Effector memory CD8-positive, alpha-beta T cell (primary cell): ENCODE data around the gene CENPQ.

Experiments
- ATAC-seq: fragments of 150-1000 bp; cut with Tn5 transposase; replicated peaks from 2 replicates; pipeline ENCODE4 v1.10.0; 2021; ENCODE audit warnings: mild to moderate bottlenecking, moderate library complexity
- DNase-seq, 3 experiments: peaks; one replicate each; pipeline ENCODE4 v3.0.0; 2021
- H3K27ac Mint-ChIP-seq, 2 donors: one replicate each; pipeline ENCODE4 v1.8.0; 2022; ENCODE audit warnings: mild to moderate bottlenecking in 2 of 2, mixed read lengths in 2 of 2, moderate library complexity in 2 of 2
- H3K27me3 Mint-ChIP-seq, 2 donors: one replicate each; pipeline ENCODE4 v1.8.0; 2022; ENCODE audit warnings: mixed read lengths in 2 of 2
- H3K36me3 Mint-ChIP-seq: one replicate; pipeline ENCODE4 v1.8.0; 2022; ENCODE audit warnings: mild to moderate bottlenecking, moderate library complexity, mixed read lengths; ENCODE audit not compliant: insufficient read depth
- H3K4me1 Mint-ChIP-seq, 2 donors: one replicate each; pipeline ENCODE4 v1.8.0; 2022; ENCODE audit warnings: low read depth in 2 of 2, mixed read lengths in 2 of 2
- H3K4me3 Mint-ChIP-seq, 2 donors: one replicate each; pipeline ENCODE4 v1.8.0; 2022; ENCODE audit warnings: mild to moderate bottlenecking in 2 of 2, mixed read lengths in 2 of 2, moderate library complexity in 2 of 2
- H3K9me3 Mint-ChIP-seq, 2 donors: one replicate each; pipeline ENCODE4 v1.8.0; 2022; ENCODE audit warnings: mixed read lengths in 2 of 2
- total RNA-seq, 9 experiments: gene quantifications; one replicate each; lab custom pipeline; 2026; lab: John Stamatoyannopoulos, UW

The CENPQ gene
- total RNA-seq: 1.0 to 8.4 (median 7.4) reads per million in 9 experiments

- peaks cover 25 to 38% of the 10 kb centered on the region in 2 donors for H3K4me1 Mint-ChIP-seq
- peak within 1 kb of the TSS; percentile 96 to 99 for H3K27ac Mint-ChIP-seq
- no peaks in the 10 kb centered on the region for H3K9me3 Mint-ChIP-seq
- peak; percentile 86 to 97 (median 87) for DNase-seq
- peak; percentile 98 for ATAC-seq
- H3K27me3 Mint-ChIP-seq: no peaks in the 10 kb centered on the region
- peaks cover 15% of the 10 kb centered on the region for H3K36me3 Mint-ChIP-seq
- peak within 1 kb of the TSS; percentile 90 to 93 for H3K4me3 Mint-ChIP-seq
These were observed at the start of gene CENPQ, which contains the start of gene MMUT for GRCh38 chr6:49462927-49463611. Gene CENPQ (plus strand): TSS chr6:49463370. CDS start chr6:49470177, 6,807 bp downstream. Gene MMUT (minus strand): TSS chr6:49463253. CDS start chr6:49459466, 3,787 bp downstream.

- Mint-ChIP-seq H3K27ac (no peak overlapping the region), H3K4me3 (no peak overlapping the region), H3K9me3 (no peaks in the 10 kb centered on the region), H3K4me1 (no peaks in the 10 kb centered on the region), H3K27me3 (peaks cover 10 to 15% of the 10 kb centered on the region in 2 donors), H3K36me3 (no peaks in the 10 kb centered on the region)
- ATAC-seq (no peak), DNase-seq (no peak)
These were observed 47.8 kb upstream of the CENPQ start for GRCh38 chr6:49415358-49415757.

DNA sequence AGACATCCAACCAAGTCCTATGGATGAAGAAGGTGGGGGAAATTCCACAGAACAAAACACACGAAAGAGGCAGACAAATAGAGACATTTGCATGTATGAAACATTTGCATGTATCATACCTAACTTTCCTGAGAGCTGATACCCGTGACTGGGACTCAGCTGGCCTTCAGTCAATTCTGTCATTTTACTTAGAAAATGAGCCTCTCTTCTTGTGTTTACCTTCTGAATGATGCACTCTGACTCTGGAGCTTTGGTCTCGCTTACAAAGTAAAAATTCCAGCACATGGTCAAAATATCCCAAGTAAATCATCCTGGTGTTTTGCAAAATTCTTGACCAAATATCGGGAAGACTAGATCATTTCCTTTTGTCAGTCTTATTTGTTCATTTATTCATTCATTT, 47.0 kb upstream of the CENPQ start:
- H3K4me3 Mint-ChIP-seq: no peak overlapping the region
- ATAC-seq (no peak), DNase-seq (no peak)
- H3K36me3 Mint-ChIP-seq: no peaks in the 10 kb centered on the region
- H3K27ac Mint-ChIP-seq: no peak overlapping the region
- H3K4me1 Mint-ChIP-seq: no peaks in the 10 kb centered on the region
- peaks cover 10 to 15% of the 10 kb centered on the region in 2 donors for H3K27me3 Mint-ChIP-seq
- no peaks in the 10 kb centered on the region for H3K9me3 Mint-ChIP-seq

GRCh38 chr6:49423817-49424216, 39.4 kb upstream of the CENPQ start:
- Mint-ChIP-seq H3K27me3 (no peaks in the 10 kb centered on the region), H3K36me3 (peaks cover 3% of the 10 kb centered on the region), H3K4me1 (no peaks in the 10 kb centered on the region), H3K4me3 (no peak overlapping the region), H3K27ac (no peak overlapping the region), H3K9me3 (no peaks in the 10 kb centered on the region)
- no peak for ATAC-seq
- DNase-seq: no peak

GRCh38 chr6:49430187-49430586, 33.0 kb upstream of the CENPQ start:
- H3K4me1 Mint-ChIP-seq: no peaks in the 10 kb centered on the region
- no peaks in the 10 kb centered on the region for H3K9me3 Mint-ChIP-seq
- no peak overlapping the region for H3K27ac Mint-ChIP-seq
- no peak overlapping the region for H3K4me3 Mint-ChIP-seq
- H3K36me3 Mint-ChIP-seq: peaks cover 19% of the 10 kb centered on the region
- no peaks in the 10 kb centered on the region for H3K27me3 Mint-ChIP-seq
- DNase-seq (no peak), ATAC-seq (no peak)

DNA sequence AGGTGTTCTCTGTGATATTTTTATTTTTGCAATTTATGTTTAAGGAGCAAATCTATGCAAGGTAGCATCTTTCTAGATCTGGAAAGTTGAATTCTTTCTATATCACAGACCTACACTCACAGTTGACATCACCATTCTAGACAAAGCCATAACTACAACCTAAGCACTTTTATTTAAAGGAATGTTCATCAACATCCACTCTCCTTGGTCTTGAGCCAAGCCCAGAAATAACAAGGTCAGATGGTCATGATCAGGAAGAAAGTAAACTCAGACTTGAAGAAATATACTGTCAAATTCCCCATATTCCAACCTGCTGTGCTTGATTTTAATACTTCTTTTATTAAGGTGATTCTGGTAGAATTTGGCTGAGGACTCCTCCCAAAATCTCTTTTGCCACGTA, 32.3 kb upstream of the CENPQ start:
- Mint-ChIP-seq H3K4me1 (no peaks in the 10 kb centered on the region), H3K4me3 (no peak overlapping the region), H3K27me3 (no peaks in the 10 kb centered on the region), H3K36me3 (peaks cover 23% of the 10 kb centered on the region), H3K27ac (no peak overlapping the region), H3K9me3 (no peaks in the 10 kb centered on the region)
- no peak for ATAC-seq
- DNase-seq: no peak

DNA sequence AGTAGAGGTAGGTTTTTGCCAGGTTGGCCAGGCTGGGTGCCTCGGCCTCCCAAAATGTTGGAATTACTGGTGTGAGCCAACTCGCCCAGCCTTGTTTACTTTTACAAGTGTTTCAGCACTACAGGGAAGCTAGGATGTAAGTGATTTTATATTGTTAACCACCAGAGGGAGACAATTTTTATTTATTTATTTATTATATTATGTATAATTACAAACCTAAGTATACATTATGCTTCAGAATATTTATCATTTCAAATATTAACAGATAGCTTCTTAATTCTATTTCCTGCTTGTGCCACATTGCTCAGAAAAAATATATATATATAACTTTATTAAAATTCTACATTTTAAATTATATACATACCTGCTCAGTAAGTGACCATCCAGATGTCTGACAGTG, 9.9 kb upstream of the CENPQ start:
- no peak for ATAC-seq
- no peak overlapping the region for H3K27ac Mint-ChIP-seq
- H3K36me3 Mint-ChIP-seq: peaks cover 31% of the 10 kb centered on the region
- H3K4me3 Mint-ChIP-seq: no peak overlapping the region
- no peaks in the 10 kb centered on the region for H3K4me1 Mint-ChIP-seq
- no peaks in the 10 kb centered on the region for H3K27me3 Mint-ChIP-seq
- H3K9me3 Mint-ChIP-seq: no peaks in the 10 kb centered on the region
- DNase-seq: no peak

GRCh38 chr6:49454787-49455709, 8.1 kb upstream of the CENPQ start:
- ATAC-seq (no peak), DNase-seq (no peak)
- H3K4me3 Mint-ChIP-seq: no peak overlapping the region
- no peaks in the 10 kb centered on the region for H3K27me3 Mint-ChIP-seq
- peaks cover 0 to 9% of the 10 kb centered on the region in 2 donors for H3K4me1 Mint-ChIP-seq
- H3K36me3 Mint-ChIP-seq: peaks cover 14% of the 10 kb centered on the region
- no peaks in the 10 kb centered on the region for H3K9me3 Mint-ChIP-seq
- H3K27ac Mint-ChIP-seq: no peak overlapping the region

- Mint-ChIP-seq H3K36me3 (peaks cover 12% of the 10 kb centered on the region), H3K9me3 (no peaks in the 10 kb centered on the region), H3K27ac (no peak overlapping the region), H3K4me1 (peaks cover 10 to 22% of the 10 kb centered on the region in 2 donors), H3K4me3 (no peak overlapping the region), H3K27me3 (no peaks in the 10 kb centered on the region)
- ATAC-seq: no peak
- DNase-seq: no peak
These were observed 5.4 kb upstream of the CENPQ start for GRCh38 chr6:49457771-49458170.

GRCh38 chr6:49462071-49462470, 1.1 kb upstream of the CENPQ start:
- H3K4me1 Mint-ChIP-seq: peaks cover 24 to 38% of the 10 kb centered on the region in 2 donors
- no peak for DNase-seq
- H3K36me3 Mint-ChIP-seq: peaks cover 15% of the 10 kb centered on the region
- peak overlapping the region; percentile 90 to 93 for H3K4me3 Mint-ChIP-seq
- ATAC-seq: no peak
- no peaks in the 10 kb centered on the region for H3K27me3 Mint-ChIP-seq
- peak overlapping the region; percentile 96 to 99 for H3K27ac Mint-ChIP-seq
- no peaks in the 10 kb centered on the region for H3K9me3 Mint-ChIP-seq

- Mint-ChIP-seq H3K4me1 (peaks cover 24 to 38% of the 10 kb centered on the region in 2 donors), H3K27ac (peak overlapping the region; percentile 96 to 99), H3K4me3 (peak overlapping the region; percentile 90 to 93), H3K27me3 (no peaks in the 10 kb centered on the region), H3K36me3 (peaks cover 15% of the 10 kb centered on the region), H3K9me3 (no peaks in the 10 kb centered on the region)
- no peak for DNase-seq
- ATAC-seq: no peak
These were observed 607 bp upstream of the CENPQ start for GRCh38 chr6:49462599-49462926.

DNA sequence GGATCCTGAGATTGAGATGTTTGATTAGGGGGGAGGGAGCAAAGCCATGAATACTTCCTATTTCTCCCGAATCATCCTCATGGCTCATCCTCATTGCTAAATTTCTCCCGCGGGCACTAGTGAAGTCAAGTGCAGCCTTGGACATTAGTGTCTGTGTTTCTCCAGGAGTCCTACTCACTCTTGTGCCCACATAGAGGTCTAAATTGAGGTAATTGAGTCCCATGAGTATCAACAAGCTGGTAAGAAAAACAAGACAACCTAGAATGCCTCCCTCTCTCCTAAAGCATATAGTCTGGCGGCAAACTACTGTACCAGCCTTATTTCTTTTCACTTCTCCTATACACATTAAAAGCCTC, 420 bp downstream of the CENPQ start:
- peak overlapping the region; percentile 96 to 99 for H3K27ac Mint-ChIP-seq
- H3K36me3 Mint-ChIP-seq: peaks cover 15% of the 10 kb centered on the region
- DNase-seq (no peak), ATAC-seq (no peak)
- no peaks in the 10 kb centered on the region for H3K27me3 Mint-ChIP-seq
- H3K4me3 Mint-ChIP-seq: peak overlapping the region; percentile 90 to 93
- no peaks in the 10 kb centered on the region for H3K9me3 Mint-ChIP-seq
- peaks cover 25 to 38% of the 10 kb centered on the region in 2 donors for H3K4me1 Mint-ChIP-seq

DNA sequence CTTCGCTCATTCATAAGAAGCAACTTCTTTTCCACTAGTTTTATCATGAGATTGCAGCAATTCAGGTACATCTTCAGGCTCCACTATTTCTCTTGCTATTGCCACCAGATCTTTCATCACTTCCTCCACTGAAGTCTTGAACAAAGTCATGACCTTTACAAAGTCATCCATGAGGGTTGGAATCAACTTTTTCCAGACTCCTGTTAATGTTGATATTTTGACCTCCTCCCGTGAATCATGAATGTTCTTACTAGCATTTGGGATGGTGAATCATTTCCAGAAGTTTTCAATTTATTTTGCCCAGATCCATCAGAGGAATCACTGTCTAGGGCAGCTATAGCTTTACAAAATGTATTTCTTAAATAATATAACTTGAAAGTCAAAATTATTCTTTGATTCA, 1.5 kb downstream of the CENPQ start:
- ATAC-seq (no peak), DNase-seq (no peak)
- H3K4me3 Mint-ChIP-seq: peak overlapping the region; percentile 1 to 90
- H3K9me3 Mint-ChIP-seq: no peaks in the 10 kb centered on the region
- no peaks in the 10 kb centered on the region for H3K27me3 Mint-ChIP-seq
- H3K4me1 Mint-ChIP-seq: peaks cover 25 to 30% of the 10 kb centered on the region in 2 donors
- H3K36me3 Mint-ChIP-seq: peaks cover 15% of the 10 kb centered on the region
- H3K27ac Mint-ChIP-seq: peak overlapping the region in 1 of 2 donors; percentile 96

GRCh38 chr6:49468042-49468441, 4.9 kb downstream of the CENPQ start:
- no peak overlapping the region for H3K4me3 Mint-ChIP-seq
- ATAC-seq (no peak), DNase-seq (no peak)
- H3K27ac Mint-ChIP-seq: peak overlapping the region in 1 of 2 donors; percentile 8
- peaks cover 13 to 14% of the 10 kb centered on the region in 2 donors for H3K4me1 Mint-ChIP-seq
- H3K36me3 Mint-ChIP-seq: peaks cover 15% of the 10 kb centered on the region
- H3K27me3 Mint-ChIP-seq: no peaks in the 10 kb centered on the region
- no peaks in the 10 kb centered on the region for H3K9me3 Mint-ChIP-seq
